PFSK-1 (cell line): ENCODE results near the gene TNRC6A.

ENCODE experiments used
- POLR2AphosphoS5 ChIP-seq: IDR thresholded peaks from 2 replicates; pipeline ENCODE4 v1.6.1; 2012; ENCODE audit warnings: low read depth, mild to moderate bottlenecking, control low read depth, low read length, moderate library complexity
- SIN3A ChIP-seq: IDR thresholded peaks from 2 replicates; pipeline ENCODE4 v1.6.1; 2012; ENCODE audit warnings: mild to moderate bottlenecking, low read length, moderate library complexity, borderline replicate concordance; ENCODE audit not compliant: insufficient read depth
- TF ChIP-seq, protein P1 (sequence below), 2 experiments: IDR thresholded peaks; 2 replicates each; pipeline versions ENCODE4 v1.6.1 to v1.8.0; 2011 to 2012; ENCODE audit warnings: low read depth in 2 of 2, low read length in 2 of 2, control low read depth in 1 of 2, inconsistent platforms in 1 of 2, mild to moderate bottlenecking in 1 of 2, moderate library complexity in 1 of 2; ENCODE audit not compliant: insufficient read depth in 1 of 2

DNA sequence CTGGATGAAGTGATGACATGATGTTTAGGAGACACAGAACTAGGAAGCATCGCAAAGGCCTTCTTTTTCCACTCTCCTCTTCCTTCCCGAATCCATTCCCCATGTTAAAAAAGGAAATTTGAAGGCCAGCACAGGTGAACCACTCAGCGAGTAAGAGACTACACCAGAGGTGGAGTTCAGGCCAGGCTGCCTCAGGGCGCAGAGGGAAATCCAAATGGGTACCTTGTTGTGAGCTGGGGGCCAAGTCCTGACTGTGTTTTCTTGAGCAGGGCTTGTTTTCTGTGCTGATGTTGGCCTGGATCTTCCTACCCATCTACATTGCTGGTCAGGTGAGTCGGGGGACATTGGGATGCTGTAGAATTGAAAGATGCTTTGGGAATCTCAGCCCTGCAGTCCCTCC, 142.4 kb downstream of the TNRC6A start:
- TF ChIP-seq POLR2AphosphoS5 (no peak), SIN3A (no peak)
- TF ChIP-seq, protein P1, sequence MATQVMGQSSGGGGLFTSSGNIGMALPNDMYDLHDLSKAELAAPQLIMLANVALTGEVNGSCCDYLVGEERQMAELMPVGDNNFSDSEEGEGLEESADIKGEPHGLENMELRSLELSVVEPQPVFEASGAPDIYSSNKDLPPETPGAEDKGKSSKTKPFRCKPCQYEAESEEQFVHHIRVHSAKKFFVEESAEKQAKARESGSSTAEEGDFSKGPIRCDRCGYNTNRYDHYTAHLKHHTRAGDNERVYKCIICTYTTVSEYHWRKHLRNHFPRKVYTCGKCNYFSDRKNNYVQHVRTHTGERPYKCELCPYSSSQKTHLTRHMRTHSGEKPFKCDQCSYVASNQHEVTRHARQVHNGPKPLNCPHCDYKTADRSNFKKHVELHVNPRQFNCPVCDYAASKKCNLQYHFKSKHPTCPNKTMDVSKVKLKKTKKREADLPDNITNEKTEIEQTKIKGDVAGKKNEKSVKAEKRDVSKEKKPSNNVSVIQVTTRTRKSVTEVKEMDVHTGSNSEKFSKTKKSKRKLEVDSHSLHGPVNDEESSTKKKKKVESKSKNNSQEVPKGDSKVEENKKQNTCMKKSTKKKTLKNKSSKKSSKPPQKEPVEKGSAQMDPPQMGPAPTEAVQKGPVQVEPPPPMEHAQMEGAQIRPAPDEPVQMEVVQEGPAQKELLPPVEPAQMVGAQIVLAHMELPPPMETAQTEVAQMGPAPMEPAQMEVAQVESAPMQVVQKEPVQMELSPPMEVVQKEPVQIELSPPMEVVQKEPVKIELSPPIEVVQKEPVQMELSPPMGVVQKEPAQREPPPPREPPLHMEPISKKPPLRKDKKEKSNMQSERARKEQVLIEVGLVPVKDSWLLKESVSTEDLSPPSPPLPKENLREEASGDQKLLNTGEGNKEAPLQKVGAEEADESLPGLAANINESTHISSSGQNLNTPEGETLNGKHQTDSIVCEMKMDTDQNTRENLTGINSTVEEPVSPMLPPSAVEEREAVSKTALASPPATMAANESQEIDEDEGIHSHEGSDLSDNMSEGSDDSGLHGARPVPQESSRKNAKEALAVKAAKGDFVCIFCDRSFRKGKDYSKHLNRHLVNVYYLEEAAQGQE (IDR thresholded peaks at IDR 0.05; ENCODE audit: insufficient read depth in 1 of 2, low read depth in 2 of 2, low read length in 2 of 2), result no peak
